ENCODE measurements around the gene PYDC2. TPM values are rescaled to one million over a fixed set of nuclear protein-coding genes. Genes with fewer than 3 reads are reported as not detected.

PYDC2 gene
- total and polyA plus RNA-seq, 12 donors = 63.2 TPM; not detected in 11

- Histone ChIP-seq H3K4me1 (replicated peaks in 1 of 2) (peaks cover 0 to 3% of the 10 kb centered on the region in 2 donors), H3K9me3 (replicated peaks in 1 of 3) (no peaks in the 10 kb centered on the region), H3K27me3 (no peaks in the 10 kb centered on the region), H3K36me3 (replicated peaks in 1 of 2) (no peaks in the 10 kb centered on the region), H3K27ac (no peak overlapping the region), H3K4me3 (no peak overlapping the region)
- no peak for DNase-seq
- intact Hi-C loops (cut with DNase I) = loop anchor here in 1 of 2 donors (10.0 kb wide), 1 partner anchor 1029 kb away; no protein-coding TSS in a partner anchor
- TF ChIP-seq POLR2A (IDR thresholded peaks at IDR 0.05) = no peak
- no peak for TF ChIP-seq CTCF (IDR thresholded peaks at IDR 0.05)
- WGBS, 4 donors = 89 to 93% (median 92%) methylated on average over 9 of the region's 9 CpGs
These were observed 45.4 kb upstream of the PYDC2 start for GRCh38 chr3:191415566-191415965.

GRCh38 chr3:191417457-191417729, 43.6 kb upstream of the PYDC2 start:
- Histone ChIP-seq H3K9me3 (replicated peaks in 1 of 3) (no peaks in the 10 kb centered on the region), H3K4me3 (peak overlapping the region in 1 of 4 donors; percentile 45), H3K36me3 (replicated peaks in 1 of 2) (no peaks in the 10 kb centered on the region), H3K27ac (no peak overlapping the region), H3K4me1 (replicated peaks in 1 of 2) (peaks cover 0 to 3% of the 10 kb centered on the region in 2 donors), H3K27me3 (no peaks in the 10 kb centered on the region)
- TF ChIP-seq POLR2A (IDR thresholded peaks at IDR 0.05) (no peak), CTCF (IDR thresholded peaks at IDR 0.05) (no peak)
- WGBS, 4 donors = 34 to 55% (median 49%) methylated on average over 6 of the region's 6 CpGs
- DNase-seq = no peak
- intact Hi-C loops (cut with DNase I) = loop anchor here in 1 of 2 donors (10.0 kb wide), 1 partner anchor 1027 kb away; no protein-coding TSS in a partner anchor

GRCh38 chr3:191420771-191421170, 40.2 kb upstream of the PYDC2 start:
- no peak overlapping the region for H3K4me3 ChIP-seq
- no peak for TF ChIP-seq CTCF (IDR thresholded peaks at IDR 0.05)
- TF ChIP-seq POLR2A (IDR thresholded peaks at IDR 0.05) = no peak
- no peaks in the 10 kb centered on the region for H3K9me3 ChIP-seq (replicated peaks in 1 of 3)
- H3K27me3 ChIP-seq = no peaks in the 10 kb centered on the region
- intact Hi-C loops (cut with DNase I) = no loop called here
- no peak overlapping the region for H3K27ac ChIP-seq
- WGBS, 4 donors = 86 to 95% (median 90%) methylated on average over 2 of the region's 2 CpGs
- no peaks in the 10 kb centered on the region for H3K4me1 ChIP-seq (replicated peaks in 1 of 2)
- no peaks in the 10 kb centered on the region for H3K36me3 ChIP-seq (replicated peaks in 1 of 2)
- DNase-seq = no peak

GRCh38 chr3:191424881-191425280, 36.1 kb upstream of the PYDC2 start:
- no peaks in the 10 kb centered on the region for H3K9me3 ChIP-seq (replicated peaks in 1 of 3)
- H3K27me3 ChIP-seq = no peaks in the 10 kb centered on the region
- WGBS, 4 donors = 58 to 71% (median 67%) methylated on average over 1 to 3 of the region's 3 CpGs
- no peak overlapping the region for H3K4me3 ChIP-seq
- intact Hi-C loops (cut with DNase I) = no loop called here
- H3K4me1 ChIP-seq (replicated peaks in 1 of 2) = no peaks in the 10 kb centered on the region
- TF ChIP-seq POLR2A (IDR thresholded peaks at IDR 0.05) = no peak
- no peak for TF ChIP-seq CTCF (IDR thresholded peaks at IDR 0.05)
- H3K36me3 ChIP-seq (replicated peaks in 1 of 2) = no peaks in the 10 kb centered on the region
- H3K27ac ChIP-seq = no peak overlapping the region
- DNase-seq = no peak

Data from adrenal gland (tissue), 12 donors.